ENCODE measurements around the gene PIAS1.

PIAS1 gene

DNA sequence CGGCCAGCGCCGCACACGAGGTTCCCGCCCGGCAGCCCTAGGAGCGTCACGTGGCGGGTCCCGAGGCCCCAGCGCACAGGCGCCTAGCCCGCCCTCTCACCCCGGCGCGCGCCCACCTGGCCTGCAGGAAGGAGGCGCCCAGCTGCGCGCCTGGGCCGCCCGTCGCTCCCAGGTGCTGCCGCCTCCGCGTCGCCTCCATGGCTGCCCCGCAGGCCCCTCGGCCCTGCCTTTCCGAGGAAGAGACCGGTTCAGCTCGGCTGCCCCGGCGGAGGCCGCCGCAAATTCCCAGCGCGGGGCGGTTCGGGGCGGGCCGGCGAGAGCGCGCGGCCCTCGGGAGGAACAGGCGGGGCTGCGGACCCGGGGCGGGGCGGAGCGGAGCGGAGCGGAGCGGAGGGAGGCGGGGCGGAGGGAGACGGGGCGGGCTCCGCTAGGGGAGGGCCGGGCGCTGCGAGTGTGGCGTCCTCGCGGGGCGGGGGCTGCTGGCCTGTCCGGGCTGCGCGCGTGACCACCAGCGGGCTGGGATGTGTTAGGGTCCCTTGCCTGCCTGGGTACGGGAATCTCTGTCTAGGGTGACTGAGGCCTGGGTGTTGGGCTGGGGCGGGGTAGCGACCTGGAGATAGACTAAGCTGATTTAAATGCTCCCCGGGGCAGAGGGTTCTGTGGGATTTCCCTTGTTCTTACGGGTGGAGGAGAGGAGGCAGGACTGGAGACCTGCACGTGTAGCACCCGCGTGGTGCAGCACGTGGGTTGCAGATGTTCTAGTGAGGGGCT is 175.5 kb downstream of the PIAS1 start, which contains the start of gene CLN6 (continued):
- TF ChIP-seq ZBTB20 (tag by site-specific recombination; IDR thresholded peaks at IDR 0.05) (peak; percentile 76; the same call in 1 of the 2 replicates), ZEB2 (tag by site-specific recombination; IDR thresholded peaks at IDR 0.05) (peak; percentile 75), HOXD13 (CRISPR knock-in tag; IDR thresholded peaks at IDR 0.05; ENCODE audit: borderline replicate concordance) (0 out of 2 replicates have a peak, but pooled peaks have one; percentile 34), ZFP3 (tag by site-specific recombination; IDR thresholded peaks at IDR 0.05; ENCODE audit: low read depth) (no peak), ZNF530 (tag by site-specific recombination; IDR thresholded peaks at IDR 0.05; ENCODE audit: low read depth) (no peak), ZNF843 (tag by site-specific recombination; IDR thresholded peaks at IDR 0.05) (0 out of 2 replicates have a peak, but pooled peaks have one; percentile 50), PRDM1 (tag by site-specific recombination; IDR thresholded peaks at IDR 0.05) (no peak), HOXC10 (CRISPR knock-in tag; IDR thresholded peaks at IDR 0.05) (no peak), ZNF10 (tag by site-specific recombination; IDR thresholded peaks at IDR 0.05) (no peak), ZNF621 (tag by site-specific recombination; IDR thresholded peaks at IDR 0.05) (no peak), ZSCAN30 (tag by site-specific recombination; IDR thresholded peaks at IDR 0.05) (peak; percentile 92), ZNF670 (tag by site-specific recombination; IDR thresholded peaks at IDR 0.05; ENCODE audit: low read depth) (no peak), MEIS1 (CRISPR knock-in tag; IDR thresholded peaks at IDR 0.05; ENCODE audit: borderline replicate concordance) (peak; percentile 41; the same call in 1 of the 2 replicates), ZNF184 (tag by site-specific recombination; IDR thresholded peaks at IDR 0.05) (0 out of 2 replicates have a peak, but pooled peaks have one; percentile 31), ZFHX2 (tag by site-specific recombination; conservative IDR thresholded peaks at IDR 0.05) (peak; percentile 90), ZNF626 (tag by site-specific recombination; IDR thresholded peaks at IDR 0.05) (no peak), ZBTB7A (tag by site-specific recombination; IDR thresholded peaks at IDR 0.05; ENCODE audit: low read depth) (no peak), KLF16 (tag by site-specific recombination; IDR thresholded peaks at IDR 0.05) (peak; percentile 78), KLF10 (tag by site-specific recombination; IDR thresholded peaks at IDR 0.05) (peak; percentile 78)
- TF ChIP-seq, protein P1, sequence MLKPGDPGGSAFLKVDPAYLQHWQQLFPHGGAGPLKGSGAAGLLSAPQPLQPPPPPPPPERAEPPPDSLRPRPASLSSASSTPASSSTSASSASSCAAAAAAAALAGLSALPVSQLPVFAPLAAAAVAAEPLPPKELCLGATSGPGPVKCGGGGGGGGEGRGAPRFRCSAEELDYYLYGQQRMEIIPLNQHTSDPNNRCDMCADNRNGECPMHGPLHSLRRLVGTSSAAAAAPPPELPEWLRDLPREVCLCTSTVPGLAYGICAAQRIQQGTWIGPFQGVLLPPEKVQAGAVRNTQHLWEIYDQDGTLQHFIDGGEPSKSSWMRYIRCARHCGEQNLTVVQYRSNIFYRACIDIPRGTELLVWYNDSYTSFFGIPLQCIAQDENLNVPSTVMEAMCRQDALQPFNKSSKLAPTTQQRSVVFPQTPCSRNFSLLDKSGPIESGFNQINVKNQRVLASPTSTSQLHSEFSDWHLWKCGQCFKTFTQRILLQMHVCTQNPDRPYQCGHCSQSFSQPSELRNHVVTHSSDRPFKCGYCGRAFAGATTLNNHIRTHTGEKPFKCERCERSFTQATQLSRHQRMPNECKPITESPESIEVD (tag by site-specific recombination; IDR thresholded peaks at IDR 0.05) = 0 out of 2 replicates have a peak, but pooled peaks have one; percentile 14
- TF ChIP-seq, protein P2, sequence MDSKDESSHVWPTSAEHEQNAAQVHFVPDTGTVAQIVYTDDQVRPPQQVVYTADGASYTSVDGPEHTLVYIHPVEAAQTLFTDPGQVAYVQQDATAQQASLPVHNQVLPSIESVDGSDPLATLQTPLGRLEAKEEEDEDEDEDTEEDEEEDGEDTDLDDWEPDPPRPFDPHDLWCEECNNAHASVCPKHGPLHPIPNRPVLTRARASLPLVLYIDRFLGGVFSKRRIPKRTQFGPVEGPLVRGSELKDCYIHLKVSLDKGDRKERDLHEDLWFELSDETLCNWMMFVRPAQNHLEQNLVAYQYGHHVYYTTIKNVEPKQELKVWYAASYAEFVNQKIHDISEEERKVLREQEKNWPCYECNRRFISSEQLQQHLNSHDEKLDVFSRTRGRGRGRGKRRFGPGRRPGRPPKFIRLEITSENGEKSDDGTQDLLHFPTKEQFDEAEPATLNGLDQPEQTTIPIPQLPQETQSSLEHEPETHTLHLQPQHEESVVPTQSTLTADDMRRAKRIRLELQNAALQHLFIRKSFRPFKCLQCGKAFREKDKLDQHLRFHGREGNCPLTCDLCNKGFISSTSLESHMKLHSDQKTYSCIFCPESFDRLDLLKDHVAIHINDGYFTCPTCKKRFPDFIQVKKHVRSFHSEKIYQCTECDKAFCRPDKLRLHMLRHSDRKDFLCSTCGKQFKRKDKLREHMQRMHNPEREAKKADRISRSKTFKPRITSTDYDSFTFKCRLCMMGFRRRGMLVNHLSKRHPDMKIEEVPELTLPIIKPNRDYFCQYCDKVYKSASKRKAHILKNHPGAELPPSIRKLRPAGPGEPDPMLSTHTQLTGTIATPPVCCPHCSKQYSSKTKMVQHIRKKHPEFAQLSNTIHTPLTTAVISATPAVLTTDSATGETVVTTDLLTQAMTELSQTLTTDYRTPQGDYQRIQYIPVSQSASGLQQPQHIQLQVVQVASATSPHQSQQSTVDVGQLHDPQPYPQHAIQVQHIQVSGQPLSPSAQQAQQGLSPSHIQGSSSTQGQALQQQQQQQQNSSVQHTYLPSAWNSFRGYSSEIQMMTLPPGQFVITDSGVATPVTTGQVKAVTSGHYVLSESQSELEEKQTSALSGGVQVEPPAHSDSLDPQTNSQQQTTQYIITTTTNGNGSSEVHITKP (tag by site-specific recombination; IDR thresholded peaks at IDR 0.05) = peak; percentile 99
- TF ChIP-seq, protein P3, sequence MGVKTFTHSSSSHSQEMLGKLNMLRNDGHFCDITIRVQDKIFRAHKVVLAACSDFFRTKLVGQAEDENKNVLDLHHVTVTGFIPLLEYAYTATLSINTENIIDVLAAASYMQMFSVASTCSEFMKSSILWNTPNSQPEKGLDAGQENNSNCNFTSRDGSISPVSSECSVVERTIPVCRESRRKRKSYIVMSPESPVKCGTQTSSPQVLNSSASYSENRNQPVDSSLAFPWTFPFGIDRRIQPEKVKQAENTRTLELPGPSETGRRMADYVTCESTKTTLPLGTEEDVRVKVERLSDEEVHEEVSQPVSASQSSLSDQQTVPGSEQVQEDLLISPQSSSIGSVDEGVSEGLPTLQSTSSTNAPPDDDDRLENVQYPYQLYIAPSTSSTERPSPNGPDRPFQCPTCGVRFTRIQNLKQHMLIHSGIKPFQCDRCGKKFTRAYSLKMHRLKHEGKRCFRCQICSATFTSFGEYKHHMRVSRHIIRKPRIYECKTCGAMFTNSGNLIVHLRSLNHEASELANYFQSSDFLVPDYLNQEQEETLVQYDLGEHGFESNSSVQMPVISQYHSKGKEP (tag by site-specific recombination; IDR thresholded peaks at IDR 0.05) = peak; percentile 75
- TF ChIP-seq, protein P4, sequence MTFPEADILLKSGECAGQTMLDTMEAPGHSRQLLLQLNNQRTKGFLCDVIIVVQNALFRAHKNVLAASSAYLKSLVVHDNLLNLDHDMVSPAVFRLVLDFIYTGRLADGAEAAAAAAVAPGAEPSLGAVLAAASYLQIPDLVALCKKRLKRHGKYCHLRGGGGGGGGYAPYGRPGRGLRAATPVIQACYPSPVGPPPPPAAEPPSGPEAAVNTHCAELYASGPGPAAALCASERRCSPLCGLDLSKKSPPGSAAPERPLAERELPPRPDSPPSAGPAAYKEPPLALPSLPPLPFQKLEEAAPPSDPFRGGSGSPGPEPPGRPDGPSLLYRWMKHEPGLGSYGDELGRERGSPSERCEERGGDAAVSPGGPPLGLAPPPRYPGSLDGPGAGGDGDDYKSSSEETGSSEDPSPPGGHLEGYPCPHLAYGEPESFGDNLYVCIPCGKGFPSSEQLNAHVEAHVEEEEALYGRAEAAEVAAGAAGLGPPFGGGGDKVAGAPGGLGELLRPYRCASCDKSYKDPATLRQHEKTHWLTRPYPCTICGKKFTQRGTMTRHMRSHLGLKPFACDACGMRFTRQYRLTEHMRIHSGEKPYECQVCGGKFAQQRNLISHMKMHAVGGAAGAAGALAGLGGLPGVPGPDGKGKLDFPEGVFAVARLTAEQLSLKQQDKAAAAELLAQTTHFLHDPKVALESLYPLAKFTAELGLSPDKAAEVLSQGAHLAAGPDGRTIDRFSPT (tag by site-specific recombination; IDR thresholded peaks at IDR 0.05) = no peak
- TF ChIP-seq, protein P5, sequence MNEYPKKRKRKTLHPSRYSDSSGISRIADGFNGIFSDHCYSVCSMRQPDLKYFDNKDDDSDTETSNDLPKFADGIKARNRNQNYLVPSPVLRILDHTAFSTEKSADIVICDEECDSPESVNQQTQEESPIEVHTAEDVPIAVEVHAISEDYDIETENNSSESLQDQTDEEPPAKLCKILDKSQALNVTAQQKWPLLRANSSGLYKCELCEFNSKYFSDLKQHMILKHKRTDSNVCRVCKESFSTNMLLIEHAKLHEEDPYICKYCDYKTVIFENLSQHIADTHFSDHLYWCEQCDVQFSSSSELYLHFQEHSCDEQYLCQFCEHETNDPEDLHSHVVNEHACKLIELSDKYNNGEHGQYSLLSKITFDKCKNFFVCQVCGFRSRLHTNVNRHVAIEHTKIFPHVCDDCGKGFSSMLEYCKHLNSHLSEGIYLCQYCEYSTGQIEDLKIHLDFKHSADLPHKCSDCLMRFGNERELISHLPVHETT (tag by site-specific recombination; IDR thresholded peaks at IDR 0.05) = no peak
- TF ChIP-seq, protein P6, sequence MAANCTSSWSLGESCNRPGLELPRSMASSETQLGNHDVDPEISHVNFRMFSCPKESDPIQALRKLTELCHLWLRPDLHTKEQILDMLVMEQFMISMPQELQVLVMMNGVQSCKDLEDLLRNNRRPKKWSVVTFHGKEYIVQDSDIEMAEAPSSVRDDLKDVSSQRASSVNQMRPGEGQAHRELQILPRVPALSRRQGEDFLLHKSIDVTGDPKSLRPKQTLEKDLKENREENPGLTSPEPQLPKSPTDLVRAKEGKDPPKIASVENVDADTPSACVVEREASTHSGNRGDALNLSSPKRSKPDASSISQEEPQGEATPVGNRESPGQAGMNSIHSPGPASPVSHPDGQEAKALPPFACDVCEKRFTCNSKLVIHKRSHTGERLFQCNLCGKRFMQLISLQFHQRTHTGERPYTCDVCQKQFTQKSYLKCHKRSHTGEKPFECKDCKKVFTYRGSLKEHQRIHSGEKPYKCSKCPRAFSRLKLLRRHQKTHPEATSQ (tag by site-specific recombination; IDR thresholded peaks at IDR 0.05) = no peak; the same call in 1 of the 2 replicates
- TF ChIP-seq, protein P7, sequence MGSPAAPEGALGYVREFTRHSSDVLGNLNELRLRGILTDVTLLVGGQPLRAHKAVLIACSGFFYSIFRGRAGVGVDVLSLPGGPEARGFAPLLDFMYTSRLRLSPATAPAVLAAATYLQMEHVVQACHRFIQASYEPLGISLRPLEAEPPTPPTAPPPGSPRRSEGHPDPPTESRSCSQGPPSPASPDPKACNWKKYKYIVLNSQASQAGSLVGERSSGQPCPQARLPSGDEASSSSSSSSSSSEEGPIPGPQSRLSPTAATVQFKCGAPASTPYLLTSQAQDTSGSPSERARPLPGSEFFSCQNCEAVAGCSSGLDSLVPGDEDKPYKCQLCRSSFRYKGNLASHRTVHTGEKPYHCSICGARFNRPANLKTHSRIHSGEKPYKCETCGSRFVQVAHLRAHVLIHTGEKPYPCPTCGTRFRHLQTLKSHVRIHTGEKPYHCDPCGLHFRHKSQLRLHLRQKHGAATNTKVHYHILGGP (tag by site-specific recombination; IDR thresholded peaks at IDR 0.05) = no peak

Data from HEK293 (cell line).